ENCODE data around the gene SH3BGR. TPM values are rescaled to one million over a fixed set of nuclear protein-coding genes. Genes with fewer than 3 reads are reported as not detected.

Gene SH3BGR
- total RNA-seq, 2 donors from 2014 or later = 0.57 to 0.86 TPM

DNA sequence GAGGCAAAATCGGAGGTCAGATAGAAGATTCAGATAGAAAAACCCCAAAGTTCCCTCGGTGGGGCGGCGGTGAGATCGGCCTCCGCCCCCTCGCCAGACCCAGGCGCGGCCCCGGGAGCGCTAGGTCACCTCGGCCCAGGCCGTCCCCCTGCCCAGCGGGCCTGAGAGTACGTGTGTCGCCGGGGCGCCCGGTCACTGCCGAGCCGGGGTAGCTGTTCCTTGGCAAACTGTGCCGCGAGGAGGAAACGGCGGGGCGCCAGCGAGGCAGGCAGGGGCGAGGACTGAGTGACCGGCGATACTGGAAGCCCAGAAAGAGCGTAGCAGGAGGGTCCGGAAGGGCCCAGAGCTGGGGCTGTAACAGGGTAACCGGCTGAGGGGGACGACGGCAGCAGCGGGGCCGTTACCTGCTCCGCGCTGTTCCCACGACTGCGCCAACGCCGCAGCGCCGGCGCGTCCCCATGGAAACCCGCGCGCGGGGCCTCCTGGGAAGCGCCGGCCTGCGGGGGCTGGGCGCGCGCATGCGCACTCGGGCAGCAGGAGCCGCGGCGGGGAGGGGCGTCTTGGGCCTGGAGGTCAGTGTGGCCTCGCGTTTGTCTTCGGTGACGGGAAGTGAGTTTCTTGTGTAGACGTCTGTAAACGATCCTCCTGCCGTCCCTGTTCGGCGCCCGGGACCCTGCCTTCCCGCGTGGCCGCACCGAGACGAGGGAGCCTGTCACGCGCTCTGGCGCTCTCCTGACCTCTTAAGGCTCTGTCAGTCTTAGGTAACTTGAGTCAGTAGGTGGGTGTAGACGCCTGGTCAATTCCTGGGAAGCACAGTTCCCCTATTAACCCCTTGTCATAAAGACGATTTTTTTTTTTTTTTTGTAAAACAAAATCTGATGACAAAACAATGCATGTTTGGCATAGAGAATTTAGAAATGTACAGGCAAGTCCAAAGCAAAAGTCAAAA is 6.2 kb upstream of the SH3BGR start, which contains the start of gene LCA5L:
Gene LCA5L, minus strand, starts transcription at position 458 of the 949 bp plus-strand sequence. CDS start 17,285 bp downstream, outside the sequence.
- no peaks in the 10 kb centered on the region for H3K9me3 ChIP-seq (ENCODE audit: control insufficient read depth, low read length, poor library complexity, severe bottlenecking)
- H3K27ac Mint-ChIP-seq = peak within 1 kb of the TSS; percentile 95
- DNase-seq = peak; percentile 88 to 91 (median 89)
- peak; percentile 92 for ATAC-seq
- peaks cover 44% of the 10 kb centered on the region for H3K27me3 Mint-ChIP-seq
- H3K36me3 Mint-ChIP-seq (ENCODE audit: low read depth) = peaks cover 6% of the 10 kb centered on the region
- H3K4me1 Mint-ChIP-seq = peaks cover 15% of the 10 kb centered on the region
- H3K4me3 Mint-ChIP-seq = peak within 1 kb of the TSS; percentile 95

- ATAC-seq = no peak
- H3K36me3 Mint-ChIP-seq (ENCODE audit: low read depth) = peaks cover 6% of the 10 kb centered on the region
- H3K4me1 Mint-ChIP-seq = peaks cover 15% of the 10 kb centered on the region
- H3K4me3 Mint-ChIP-seq = no peak overlapping the region
- peaks cover 47% of the 10 kb centered on the region for H3K27me3 Mint-ChIP-seq
- H3K27ac Mint-ChIP-seq = peak overlapping the region; percentile 19
- no peak for DNase-seq
- no peaks in the 10 kb centered on the region for H3K9me3 ChIP-seq (ENCODE audit: control insufficient read depth, low read length, poor library complexity, severe bottlenecking)
These were observed 4.5 kb upstream of the SH3BGR start for GRCh38 chr21:39447264-39447663.

DNA sequence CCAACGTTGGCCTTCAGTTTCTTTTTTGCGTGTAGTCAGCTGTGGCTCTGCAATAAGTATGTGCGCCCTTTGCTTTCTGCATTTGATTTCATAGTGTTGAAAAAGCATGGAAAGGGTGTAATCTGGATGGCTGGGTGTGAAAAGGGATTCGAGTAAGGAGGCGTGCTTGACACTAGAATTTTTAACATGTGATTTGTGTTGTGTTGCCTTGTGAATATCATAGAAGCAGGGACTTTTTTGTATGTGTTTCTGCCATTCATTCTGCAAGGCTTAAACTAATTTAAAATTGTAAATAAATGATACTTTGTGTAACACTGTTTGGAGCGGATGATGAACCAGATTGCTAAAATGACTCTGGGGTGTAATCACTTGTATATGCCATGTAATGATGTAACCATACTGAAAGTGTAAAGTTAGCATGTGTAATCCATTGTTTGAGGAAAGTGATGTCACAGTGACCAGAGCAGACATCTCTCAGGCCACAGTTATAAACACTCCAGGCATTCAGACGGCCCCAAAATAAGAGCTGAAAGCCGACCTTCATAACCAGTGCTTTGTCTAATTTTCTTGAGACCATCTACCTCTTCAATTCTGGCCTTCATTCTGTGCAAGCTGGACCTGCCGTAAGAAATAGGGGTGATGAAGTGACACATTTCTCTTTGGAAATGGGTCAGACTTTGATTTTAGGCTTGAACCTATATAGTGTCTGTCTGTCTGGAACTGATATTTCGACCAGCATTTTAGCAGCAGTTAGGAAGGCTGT is 618 bp downstream of the SH3BGR start:
- ATAC-seq (no peak), DNase-seq (no peak)
- H3K4me3 Mint-ChIP-seq = no peak overlapping the region
- H3K27me3 Mint-ChIP-seq = peaks cover 40% of the 10 kb centered on the region
- no peak overlapping the region for H3K27ac Mint-ChIP-seq
- H3K36me3 Mint-ChIP-seq (ENCODE audit: low read depth) = no peaks in the 10 kb centered on the region
- peaks cover 2% of the 10 kb centered on the region for H3K4me1 Mint-ChIP-seq
- no peaks in the 10 kb centered on the region for H3K9me3 ChIP-seq (ENCODE audit: control insufficient read depth, low read length, poor library complexity, severe bottlenecking)

- Mint-ChIP-seq H3K27me3 (peaks cover 40% of the 10 kb centered on the region), H3K4me1 (peaks cover 2% of the 10 kb centered on the region), H3K27ac (no peak overlapping the region), H3K36me3 (ENCODE audit: low read depth) (no peaks in the 10 kb centered on the region), H3K4me3 (no peak overlapping the region)
- no peak for DNase-seq
- no peaks in the 10 kb centered on the region for H3K9me3 ChIP-seq (ENCODE audit: control insufficient read depth, low read length, poor library complexity, severe bottlenecking)
- ATAC-seq = no peak
These were observed 1.2 kb downstream of the SH3BGR start for GRCh38 chr21:39452970-39453342.

DNA sequence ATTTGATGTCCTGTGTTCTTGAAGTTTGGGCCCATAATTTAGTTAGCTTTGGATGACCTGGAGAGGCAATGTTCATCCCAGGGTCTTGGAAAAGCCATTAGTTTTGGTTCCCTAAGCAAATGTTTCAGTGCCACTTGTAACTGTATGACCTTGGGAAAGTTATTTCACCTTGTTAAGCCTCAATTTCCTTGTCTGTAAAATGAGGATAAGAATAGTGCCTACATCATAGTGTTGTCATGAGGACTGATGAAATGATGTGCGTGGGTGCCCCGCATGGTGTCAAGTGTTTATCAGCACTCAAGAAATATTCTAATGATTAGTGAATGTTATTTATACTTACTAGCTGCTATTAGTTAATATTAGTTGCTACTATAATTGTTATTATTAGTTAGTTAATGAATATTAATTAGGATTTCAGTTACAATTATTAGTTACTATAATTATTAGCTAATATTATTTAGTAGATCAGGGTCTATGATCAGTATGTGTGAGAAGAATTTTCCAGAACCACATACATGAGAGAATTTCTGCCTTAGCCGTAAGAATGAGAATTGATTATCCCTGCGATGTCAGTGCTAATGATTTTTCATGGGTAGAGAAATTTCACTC is 1.9 kb downstream of the SH3BGR start:
- Mint-ChIP-seq H3K36me3 (ENCODE audit: low read depth) (no peaks in the 10 kb centered on the region), H3K4me1 (peaks cover 2% of the 10 kb centered on the region), H3K27me3 (peaks cover 39% of the 10 kb centered on the region), H3K4me3 (no peak overlapping the region), H3K27ac (no peak overlapping the region)
- no peaks in the 10 kb centered on the region for H3K9me3 ChIP-seq (ENCODE audit: control insufficient read depth, low read length, poor library complexity, severe bottlenecking)
- DNase-seq = no peak
- no peak for ATAC-seq

GRCh38 chr21:39454949-39455668 is 3.3 kb downstream of the SH3BGR start:
- no peak overlapping the region for H3K27ac Mint-ChIP-seq
- no peaks in the 10 kb centered on the region for H3K36me3 Mint-ChIP-seq (ENCODE audit: low read depth)
- H3K4me3 Mint-ChIP-seq = no peak overlapping the region
- DNase-seq (no peak), ATAC-seq (no peak)
- H3K9me3 ChIP-seq (ENCODE audit: control insufficient read depth, low read length, poor library complexity, severe bottlenecking) = no peaks in the 10 kb centered on the region
- no peaks in the 10 kb centered on the region for H3K4me1 Mint-ChIP-seq
- peaks cover 28% of the 10 kb centered on the region for H3K27me3 Mint-ChIP-seq

DNA sequence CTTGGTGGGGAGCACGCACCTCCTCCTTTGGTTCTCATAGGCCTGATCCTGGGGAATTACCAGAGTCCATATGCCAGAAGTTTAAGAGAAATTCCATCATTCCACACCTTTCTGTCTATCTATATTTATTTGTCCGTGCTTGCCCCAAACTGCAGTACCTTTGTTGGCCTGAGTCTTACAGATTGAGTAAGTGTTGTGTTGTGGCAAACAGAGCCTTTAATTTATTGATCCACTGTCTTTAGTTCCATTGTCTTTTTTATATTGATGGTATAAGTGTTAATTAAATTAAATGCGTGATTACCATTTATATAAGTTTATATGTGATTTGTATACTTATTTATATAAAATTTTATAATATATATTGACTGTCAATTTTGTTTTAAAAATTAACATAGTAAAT is 4.9 kb downstream of the SH3BGR start:
- DNase-seq (no peak), ATAC-seq (no peak)
- Mint-ChIP-seq H3K4me3 (no peak overlapping the region), H3K27me3 (peaks cover 20% of the 10 kb centered on the region), H3K4me1 (no peaks in the 10 kb centered on the region), H3K27ac (no peak overlapping the region), H3K36me3 (ENCODE audit: low read depth) (no peaks in the 10 kb centered on the region)
- no peaks in the 10 kb centered on the region for H3K9me3 ChIP-seq (ENCODE audit: control insufficient read depth, low read length, poor library complexity, severe bottlenecking)

DNA sequence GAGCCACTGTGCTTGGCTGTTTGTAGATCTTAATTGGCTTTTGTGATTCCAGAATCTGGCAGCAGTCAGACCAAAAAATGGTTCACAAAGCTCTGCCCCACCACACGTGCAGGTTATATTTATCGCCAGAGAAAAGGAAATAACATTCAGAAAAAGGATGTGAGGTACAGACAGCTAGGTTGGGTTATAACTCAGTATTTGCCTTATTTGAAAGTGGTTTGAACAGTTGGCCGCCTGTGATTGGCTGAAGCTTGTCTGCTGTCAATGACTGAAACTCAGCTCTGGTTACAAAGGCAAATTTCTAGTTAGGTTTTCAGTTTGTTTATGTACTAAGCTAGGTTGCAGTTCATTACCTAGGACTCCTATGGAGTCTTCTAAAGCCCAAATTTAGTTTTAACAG is 9.6 kb downstream of the SH3BGR start:
- Mint-ChIP-seq H3K36me3 (ENCODE audit: low read depth) (no peaks in the 10 kb centered on the region), H3K4me1 (no peaks in the 10 kb centered on the region), H3K4me3 (no peak overlapping the region), H3K27me3 (peaks cover under 1% of the 10 kb centered on the region), H3K27ac (no peak overlapping the region)
- no peak for ATAC-seq
- no peak for DNase-seq
- no peaks in the 10 kb centered on the region for H3K9me3 ChIP-seq (ENCODE audit: control insufficient read depth, low read length, poor library complexity, severe bottlenecking)

- H3K27me3 Mint-ChIP-seq = no peaks in the 10 kb centered on the region
These were observed 11.5 kb downstream of the SH3BGR start for GRCh38 chr21:39463308-39463707.

DNA sequence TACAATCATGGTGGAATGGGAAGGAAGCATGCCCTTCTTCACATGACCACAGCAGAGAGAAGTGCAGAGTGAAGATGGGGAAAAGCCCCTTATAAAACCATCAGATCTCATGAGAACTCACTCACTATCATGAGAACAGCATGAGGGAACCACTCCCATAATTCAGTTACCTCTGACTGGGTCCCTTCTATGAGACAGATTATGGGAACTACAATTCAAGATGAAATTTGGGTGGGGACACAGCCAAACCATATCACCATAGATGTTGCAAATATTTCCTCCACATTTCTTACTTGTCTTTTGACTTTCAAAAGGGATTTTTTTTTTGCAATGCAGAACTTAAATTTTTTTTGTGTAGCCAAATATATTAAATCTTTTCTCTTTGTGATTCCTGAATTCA is 14.8 kb downstream of the SH3BGR start:
- H3K36me3 Mint-ChIP-seq (ENCODE audit: low read depth) = peaks cover 4% of the 10 kb centered on the region
- no peak overlapping the region for H3K27ac Mint-ChIP-seq
- ATAC-seq = no peak
- DNase-seq = no peak
- H3K4me1 Mint-ChIP-seq = no peaks in the 10 kb centered on the region
- no peak overlapping the region for H3K4me3 Mint-ChIP-seq
- no peaks in the 10 kb centered on the region for H3K27me3 Mint-ChIP-seq
- no peaks in the 10 kb centered on the region for H3K9me3 ChIP-seq (ENCODE audit: control insufficient read depth, low read length, poor library complexity, severe bottlenecking)

More at GRCh38 chr21:39463308-39463707, 11.5 kb downstream of the SH3BGR start:
- Mint-ChIP-seq H3K36me3 (ENCODE audit: low read depth) (peaks cover 4% of the 10 kb centered on the region), H3K27ac (no peak overlapping the region), H3K4me1 (no peaks in the 10 kb centered on the region), H3K4me3 (no peak overlapping the region)
- no peaks in the 10 kb centered on the region for H3K9me3 ChIP-seq (ENCODE audit: control insufficient read depth, low read length, poor library complexity, severe bottlenecking)
- DNase-seq (no peak), ATAC-seq (no peak)

DNA sequence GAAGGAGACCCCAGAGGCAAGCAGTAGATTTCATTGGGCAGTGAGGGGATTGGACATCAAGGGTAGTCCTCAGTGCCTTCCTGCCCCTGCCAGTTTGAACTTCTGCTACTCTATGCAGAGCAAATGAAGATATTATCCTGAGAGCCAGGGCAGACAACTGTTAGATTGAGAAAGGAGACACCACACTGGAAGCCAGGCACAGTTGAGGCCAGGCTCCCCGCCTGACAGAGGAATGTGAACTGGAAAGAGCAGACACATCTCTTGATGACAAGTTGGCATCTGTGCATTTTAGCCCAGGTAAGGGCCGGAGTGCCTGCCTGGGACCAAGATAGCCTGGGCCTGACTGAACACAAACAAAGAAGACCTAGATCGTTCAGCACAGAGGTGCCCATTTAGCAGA is 16.0 kb downstream of the SH3BGR start:
- H3K36me3 Mint-ChIP-seq (ENCODE audit: low read depth) = peaks cover 4% of the 10 kb centered on the region
- no peak overlapping the region for H3K27ac Mint-ChIP-seq
- H3K9me3 ChIP-seq (ENCODE audit: control insufficient read depth, low read length, poor library complexity, severe bottlenecking) = no peaks in the 10 kb centered on the region
- no peaks in the 10 kb centered on the region for H3K27me3 Mint-ChIP-seq
- no peak overlapping the region for H3K4me3 Mint-ChIP-seq
- DNase-seq (no peak), ATAC-seq (no peak)
- H3K4me1 Mint-ChIP-seq = no peaks in the 10 kb centered on the region

- ATAC-seq (no peak), DNase-seq (no peak)
- Mint-ChIP-seq H3K27ac (no peak overlapping the region), H3K27me3 (no peaks in the 10 kb centered on the region), H3K4me1 (no peaks in the 10 kb centered on the region), H3K4me3 (no peak overlapping the region), H3K36me3 (ENCODE audit: low read depth) (peaks cover 4% of the 10 kb centered on the region)
- H3K9me3 ChIP-seq (ENCODE audit: control insufficient read depth, low read length, poor library complexity, severe bottlenecking) = no peaks in the 10 kb centered on the region
These were observed 16.8 kb downstream of the SH3BGR start for GRCh38 chr21:39468559-39468958.

All from T-helper 17 cell (primary cell).